Measurements from ENCODE around the gene PLA2G3.
"Not testable (repeated sequence)": the region's sequence is repeated elsewhere in the genome, so short reads cannot be mapped to it uniquely, and the experiment has no call there.

The PLA2G3 gene, protein sequence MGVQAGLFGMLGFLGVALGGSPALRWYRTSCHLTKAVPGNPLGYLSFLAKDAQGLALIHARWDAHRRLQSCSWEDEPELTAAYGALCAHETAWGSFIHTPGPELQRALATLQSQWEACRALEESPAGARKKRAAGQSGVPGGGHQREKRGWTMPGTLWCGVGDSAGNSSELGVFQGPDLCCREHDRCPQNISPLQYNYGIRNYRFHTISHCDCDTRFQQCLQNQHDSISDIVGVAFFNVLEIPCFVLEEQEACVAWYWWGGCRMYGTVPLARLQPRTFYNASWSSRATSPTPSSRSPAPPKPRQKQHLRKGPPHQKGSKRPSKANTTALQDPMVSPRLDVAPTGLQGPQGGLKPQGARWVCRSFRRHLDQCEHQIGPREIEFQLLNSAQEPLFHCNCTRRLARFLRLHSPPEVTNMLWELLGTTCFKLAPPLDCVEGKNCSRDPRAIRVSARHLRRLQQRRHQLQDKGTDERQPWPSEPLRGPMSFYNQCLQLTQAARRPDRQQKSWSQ

DNA sequence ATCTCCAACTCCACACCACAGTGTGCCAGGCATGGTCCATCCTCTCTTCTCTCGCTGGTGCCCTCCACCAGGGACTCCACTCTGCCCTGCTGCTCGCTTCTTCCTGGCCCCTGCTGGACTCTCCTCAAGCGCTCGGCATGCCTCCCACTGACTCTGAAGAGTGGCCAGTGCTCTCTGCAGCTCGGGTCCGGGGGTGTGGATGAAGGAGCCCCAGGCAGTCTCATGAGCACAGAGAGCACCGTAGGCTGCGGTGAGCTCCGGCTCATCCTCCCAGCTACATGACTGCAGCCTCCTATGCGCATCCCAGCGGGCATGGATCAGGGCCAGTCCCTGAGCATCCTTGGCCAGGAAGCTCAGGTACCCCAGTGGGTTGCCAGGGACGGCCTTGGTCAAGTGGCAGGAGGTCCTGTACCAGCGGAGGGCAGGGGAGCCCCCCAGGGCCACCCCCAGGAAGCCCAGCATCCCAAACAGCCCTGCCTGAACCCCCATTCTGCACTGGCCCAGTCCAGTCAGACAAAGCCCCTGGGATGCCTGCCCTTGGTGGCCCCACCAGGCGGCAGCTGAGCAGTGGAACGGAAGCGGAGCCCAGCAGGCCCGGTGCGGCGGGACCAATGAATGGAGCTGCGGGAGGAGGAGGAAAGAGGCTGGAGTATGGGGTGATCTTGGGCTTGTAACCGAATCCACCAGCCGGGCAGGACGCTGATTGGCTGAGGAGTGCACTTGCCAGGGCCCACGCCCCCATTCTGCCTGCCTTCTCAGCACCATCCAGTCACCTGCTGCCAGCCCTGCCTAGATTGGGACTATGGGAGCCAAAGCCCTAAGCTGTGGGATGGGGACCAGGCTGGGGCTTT is at the start of gene PLA2G3:
Gene PLA2G3 (minus strand): TSS at position 643 of the 851 bp plus-strand sequence. CDS start 154 bp downstream, at position 489.
- no peak for DNase-seq

DNA sequence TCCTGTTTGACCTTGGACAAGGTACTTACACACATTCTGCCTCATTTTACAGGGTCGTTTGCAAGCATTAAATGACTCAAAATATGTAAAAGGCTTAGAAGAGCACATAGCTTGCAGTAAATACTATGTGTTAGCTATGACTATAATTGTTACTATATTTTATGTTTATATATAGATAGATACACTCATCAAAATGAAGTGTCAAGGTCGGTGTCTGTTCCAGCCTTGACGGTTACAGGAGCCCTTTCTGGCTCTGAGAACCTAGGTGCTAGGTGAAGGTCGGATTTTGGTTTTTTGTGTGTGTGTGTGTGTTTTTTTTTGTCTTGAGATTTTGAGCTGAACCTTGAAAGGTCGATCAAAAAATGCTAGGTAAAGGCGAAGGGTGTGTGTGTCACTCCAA is 47.3 kb upstream of the PLA2G3 start:
- DNase-seq = no peak

DNA sequence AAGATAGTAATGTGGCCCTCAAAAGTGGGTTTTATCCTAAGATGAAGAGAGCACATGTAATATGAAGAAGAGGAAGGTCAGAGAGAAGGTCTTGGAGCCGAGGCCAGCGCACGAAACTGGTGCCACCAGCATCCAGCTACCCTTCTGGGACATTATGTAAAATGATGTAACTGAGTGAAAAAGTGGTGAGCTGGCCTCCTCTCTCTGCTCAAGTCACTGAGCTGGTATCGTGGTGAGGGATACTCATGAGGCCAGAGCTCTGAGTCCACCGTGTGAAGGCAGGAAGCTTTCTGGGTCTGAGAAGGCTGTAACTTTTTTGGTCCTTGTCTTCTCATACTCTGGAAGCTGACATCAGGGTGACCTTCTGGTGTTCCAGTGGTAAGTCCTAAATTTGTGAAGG is 44.7 kb upstream of the PLA2G3 start:
- DNase-seq = no peak

DNA sequence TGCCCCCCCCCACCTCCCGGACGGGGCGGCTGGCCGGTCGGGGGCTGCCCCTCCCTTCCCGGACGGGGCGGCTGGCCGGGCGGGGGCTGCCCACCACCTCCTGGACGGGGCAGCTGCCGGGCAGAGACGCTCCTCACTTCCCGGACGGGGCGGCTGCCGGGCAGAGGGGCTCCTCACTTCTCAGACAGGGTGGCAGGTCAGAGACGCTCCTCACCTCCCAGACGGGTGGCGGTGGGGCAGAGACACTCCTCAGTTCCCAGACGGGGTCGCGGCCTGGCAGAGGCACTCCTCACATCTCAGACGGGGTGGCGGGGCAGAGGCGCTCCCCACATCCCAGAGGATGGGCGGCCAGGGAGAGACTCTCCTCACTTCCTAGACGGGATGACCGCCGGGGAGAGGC is 43.7 kb upstream of the PLA2G3 start:
- DNase-seq = no peak

- no peak for DNase-seq
Measured at GRCh38 chr22:31179345-31179744, 39.0 kb upstream of the PLA2G3 start.

DNA sequence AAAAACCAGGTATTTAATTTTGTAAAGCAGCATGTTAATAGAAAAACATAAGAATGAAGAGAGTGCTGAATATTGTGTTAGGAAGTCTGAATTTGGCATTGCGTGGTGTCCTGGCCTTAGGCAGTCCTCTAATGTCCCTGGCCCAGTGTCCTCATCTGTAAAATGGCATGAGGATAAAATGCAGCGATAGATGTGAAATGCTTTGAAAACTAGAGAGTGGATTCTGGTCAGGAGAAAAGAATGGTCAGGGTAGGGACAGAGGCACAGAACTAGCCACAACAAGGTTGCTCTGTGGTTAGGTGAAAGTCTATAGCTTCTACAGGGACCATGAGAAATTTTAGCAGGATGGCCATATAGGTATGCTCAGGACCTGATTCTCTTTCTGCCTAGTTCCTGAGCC is 38.6 kb upstream of the PLA2G3 start:
- no peak for DNase-seq

GRCh38 chr22:31177420-31178162 is 37.3 kb upstream of the PLA2G3 start:
- no peak for DNase-seq

- DNase-seq = no peak
Measured at GRCh38 chr22:31176923-31177322, 36.6 kb upstream of the PLA2G3 start.

GRCh38 chr22:31173386-31174145 is 33.3 kb upstream of the PLA2G3 start:
- no peak for DNase-seq

GRCh38 chr22:31171734-31172133 is 31.4 kb upstream of the PLA2G3 start:
- not testable (repeated sequence) for DNase-seq

DNA sequence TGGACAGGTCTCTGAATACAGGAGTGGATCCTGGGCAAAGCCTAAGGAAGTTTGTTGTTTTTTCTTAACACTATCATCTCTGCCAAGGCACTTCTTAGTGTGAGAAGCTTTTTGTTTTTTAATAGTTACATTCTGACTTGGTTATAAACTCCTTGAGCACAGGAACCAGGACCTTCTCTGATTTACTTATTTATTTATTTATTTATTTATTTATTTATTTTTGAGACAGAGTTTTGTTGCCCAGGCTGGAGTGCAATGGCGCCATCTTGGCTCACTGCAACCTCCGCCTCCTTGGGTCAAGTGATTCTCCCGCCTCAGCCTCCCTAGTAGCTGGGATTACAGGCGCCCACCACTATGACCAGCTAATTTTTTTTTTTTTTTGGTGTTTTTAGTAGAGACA is 30.7 kb upstream of the PLA2G3 start:
- DNase-seq = no peak

DNA sequence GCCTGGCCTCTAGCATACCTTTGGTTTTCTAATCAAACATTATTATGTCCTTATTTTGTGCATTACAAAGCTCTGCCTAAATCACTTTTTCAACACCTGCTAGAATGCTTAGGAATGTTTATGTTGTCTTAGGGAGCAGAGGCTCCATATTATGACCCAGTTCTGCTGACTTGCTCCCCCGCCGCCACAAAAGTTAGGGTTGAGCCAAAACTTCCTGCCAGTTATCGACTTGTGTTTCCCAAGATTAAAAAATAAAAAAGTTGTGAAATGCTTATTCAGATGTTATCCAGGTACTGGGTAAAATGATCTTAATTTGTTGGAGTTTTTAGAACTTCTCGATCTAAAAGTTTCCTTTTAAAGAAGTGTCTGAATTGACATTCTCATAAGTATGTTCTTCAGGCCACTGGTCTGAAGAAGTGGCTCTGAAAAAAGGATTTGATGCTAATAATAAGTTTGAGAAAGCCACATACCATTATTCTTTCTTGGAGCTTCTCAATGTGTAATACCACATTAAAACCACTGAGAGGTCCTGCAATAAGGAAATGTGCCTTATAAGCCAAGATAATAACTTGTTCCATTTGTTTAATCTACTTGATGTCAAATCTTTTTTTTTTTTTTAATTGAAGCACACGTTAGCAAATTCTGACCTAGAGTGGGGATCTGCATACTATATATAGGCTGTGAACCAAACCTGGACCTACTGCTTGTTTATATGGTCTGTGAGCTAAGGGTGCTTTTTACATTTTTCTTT is 21.9 kb upstream of the PLA2G3 start:
- DNase-seq = no peak

DNA sequence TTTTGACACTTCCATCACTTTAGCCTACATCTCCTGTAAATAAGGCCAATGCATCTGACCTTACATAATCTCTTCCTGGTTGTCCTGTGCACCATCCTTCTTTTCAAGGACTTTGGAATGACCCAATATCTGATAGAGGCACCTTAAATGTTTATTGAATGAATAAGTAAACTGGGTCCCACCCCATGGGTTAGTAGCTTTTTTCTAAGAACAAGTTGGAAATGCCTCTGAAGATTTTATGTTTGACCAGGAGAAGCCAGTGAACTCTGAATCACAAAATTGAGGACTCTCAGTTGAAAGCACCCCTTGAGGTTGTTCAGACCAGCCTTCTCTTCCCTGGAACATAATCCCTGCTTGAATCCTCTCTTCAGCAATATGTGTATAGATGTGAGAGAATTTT is 21.1 kb upstream of the PLA2G3 start:
- DNase-seq = no peak

DNA sequence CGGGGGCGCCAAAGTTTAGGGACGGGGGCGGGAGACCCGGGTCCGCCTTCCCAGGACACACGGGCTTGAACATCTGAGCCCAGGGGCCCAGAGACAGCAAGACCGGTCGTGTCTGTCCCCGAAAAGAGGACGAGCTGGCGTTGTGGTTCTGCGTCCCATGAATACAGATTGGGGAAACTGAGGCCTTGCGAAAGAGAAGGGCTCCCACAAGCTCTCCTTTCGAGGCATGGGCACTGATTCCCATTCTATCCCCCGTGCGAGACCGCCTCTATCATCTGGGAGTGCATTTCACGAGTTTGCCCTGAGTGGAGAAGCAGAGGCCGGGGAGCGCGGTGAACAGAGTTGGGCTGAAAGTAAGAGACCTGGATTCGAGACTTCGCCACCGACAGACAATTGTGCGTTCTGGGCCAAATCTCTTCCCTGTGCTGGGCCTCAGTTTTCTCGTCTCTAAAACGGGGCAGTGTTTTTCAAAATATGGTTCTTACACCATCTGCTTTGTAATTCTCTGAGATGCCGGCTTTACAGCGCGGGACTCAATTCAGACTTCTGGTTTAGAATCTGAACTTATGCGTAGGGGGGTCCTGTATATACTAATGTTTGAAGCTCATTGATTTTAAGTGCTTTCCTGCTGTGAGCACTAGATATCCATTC is 20.1 kb upstream of the PLA2G3 start:
- no peak for DNase-seq

GRCh38 chr22:31155422-31155821 is 15.1 kb upstream of the PLA2G3 start:
- DNase-seq = no peak

GRCh38 chr22:31154975-31155374 is 14.7 kb upstream of the PLA2G3 start:
- DNase-seq = no peak

GRCh38 chr22:31153357-31153756 is 13.0 kb upstream of the PLA2G3 start:
- DNase-seq = no peak

DNA sequence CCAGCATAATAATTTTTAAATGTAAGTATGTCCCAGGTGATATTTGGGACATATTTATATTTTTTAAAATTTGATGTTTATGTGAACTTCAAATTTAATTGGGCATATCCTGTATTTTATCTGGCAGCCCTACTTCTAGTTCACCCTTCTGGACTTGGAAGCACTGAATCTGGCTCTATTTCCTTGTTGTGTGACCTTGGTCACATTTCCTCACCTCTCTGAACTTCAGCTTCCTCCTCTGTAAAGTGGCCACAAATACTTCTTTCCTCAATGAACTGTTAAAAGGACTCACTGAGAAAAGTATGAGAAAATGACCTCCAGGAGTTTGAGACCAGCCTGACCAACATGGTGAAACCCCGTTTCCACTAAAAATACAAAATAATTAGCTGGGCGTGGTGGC is 11.6 kb upstream of the PLA2G3 start:
- DNase-seq = no peak

GRCh38 chr22:31150615-31151014 is 10.3 kb upstream of the PLA2G3 start:
- no peak for DNase-seq

DNA sequence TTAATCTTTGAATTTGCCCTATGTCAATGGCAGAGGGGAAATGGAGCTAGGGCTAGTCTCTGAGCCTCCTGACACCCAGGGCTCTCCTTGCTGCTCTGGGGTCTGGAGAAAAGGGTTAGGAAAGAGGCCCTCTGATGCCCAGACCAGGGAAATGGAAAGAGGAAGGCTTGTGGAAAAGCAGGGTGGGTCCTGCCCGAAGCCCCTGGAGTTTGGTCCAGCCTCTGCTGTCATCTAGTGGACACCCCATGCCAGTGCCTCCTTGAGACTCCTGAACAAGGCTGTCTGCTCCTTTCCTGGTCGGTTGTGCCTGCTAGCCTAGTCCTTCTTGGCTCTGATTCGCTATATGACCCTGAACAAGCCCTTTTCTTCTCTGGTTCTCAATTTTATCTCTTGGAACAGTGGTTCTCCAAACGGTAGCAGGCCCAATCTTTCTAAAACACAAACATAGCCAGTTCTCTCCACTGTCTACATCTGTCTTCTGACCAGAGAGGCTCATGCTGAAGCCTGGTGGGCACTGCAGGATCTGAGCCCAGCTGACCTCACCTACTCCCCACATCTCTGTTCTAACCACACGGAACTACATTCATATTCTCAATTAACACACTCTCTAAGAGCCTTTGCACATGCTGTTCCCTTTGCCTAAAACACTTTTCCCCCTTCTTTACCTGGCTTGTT is 8.8 kb upstream of the PLA2G3 start:
- DNase-seq = peak; percentile 60

All from 8988T (cell line).